ENCODE results near the gene MKI67.

MKI67 gene

DNA sequence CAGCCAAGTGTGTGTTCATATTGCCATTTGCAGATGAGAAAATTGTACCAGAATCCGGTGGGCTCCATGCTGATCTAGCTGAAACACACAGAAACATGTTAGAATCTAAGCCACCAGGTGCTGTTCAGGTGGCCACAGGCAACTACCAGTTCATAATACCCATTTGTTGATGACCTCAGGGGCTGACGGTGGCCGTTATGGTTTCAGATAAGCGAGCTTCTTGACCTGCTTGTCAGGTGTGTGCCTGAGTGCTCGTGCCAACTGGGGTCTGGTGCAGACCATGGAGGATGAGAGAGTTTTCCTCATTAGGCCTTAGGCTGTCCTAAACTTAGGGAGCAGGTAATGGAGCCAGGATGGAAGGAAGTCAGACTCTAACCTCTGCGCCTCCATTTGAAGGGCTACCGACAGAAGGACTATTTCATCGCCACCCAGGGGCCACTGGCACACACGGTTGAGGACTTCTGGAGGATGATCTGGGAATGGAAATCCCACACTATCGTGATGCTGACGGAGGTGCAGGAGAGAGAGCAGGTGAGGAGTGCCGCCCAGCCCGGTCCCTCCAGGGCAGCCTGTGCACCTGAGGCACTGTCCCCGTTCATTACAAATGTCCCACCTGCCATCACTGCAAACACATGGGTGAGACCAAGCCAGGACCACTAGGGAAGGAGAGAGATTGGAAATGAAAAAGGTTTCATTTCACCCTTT lies 53.1 kb downstream of the MKI67 start:
- TF ChIP-seq, protein P1, sequence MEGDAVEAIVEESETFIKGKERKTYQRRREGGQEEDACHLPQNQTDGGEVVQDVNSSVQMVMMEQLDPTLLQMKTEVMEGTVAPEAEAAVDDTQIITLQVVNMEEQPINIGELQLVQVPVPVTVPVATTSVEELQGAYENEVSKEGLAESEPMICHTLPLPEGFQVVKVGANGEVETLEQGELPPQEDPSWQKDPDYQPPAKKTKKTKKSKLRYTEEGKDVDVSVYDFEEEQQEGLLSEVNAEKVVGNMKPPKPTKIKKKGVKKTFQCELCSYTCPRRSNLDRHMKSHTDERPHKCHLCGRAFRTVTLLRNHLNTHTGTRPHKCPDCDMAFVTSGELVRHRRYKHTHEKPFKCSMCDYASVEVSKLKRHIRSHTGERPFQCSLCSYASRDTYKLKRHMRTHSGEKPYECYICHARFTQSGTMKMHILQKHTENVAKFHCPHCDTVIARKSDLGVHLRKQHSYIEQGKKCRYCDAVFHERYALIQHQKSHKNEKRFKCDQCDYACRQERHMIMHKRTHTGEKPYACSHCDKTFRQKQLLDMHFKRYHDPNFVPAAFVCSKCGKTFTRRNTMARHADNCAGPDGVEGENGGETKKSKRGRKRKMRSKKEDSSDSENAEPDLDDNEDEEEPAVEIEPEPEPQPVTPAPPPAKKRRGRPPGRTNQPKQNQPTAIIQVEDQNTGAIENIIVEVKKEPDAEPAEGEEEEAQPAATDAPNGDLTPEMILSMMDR (IDR thresholded peaks at IDR 0.05; ENCODE audit: low read depth, low read length), result no peak
- DNase-seq (ENCODE audit: low read depth), result no peak
- H3K4me3 ChIP-seq (ENCODE audit: low read depth, low read length), result no peak overlapping the region

DNA sequence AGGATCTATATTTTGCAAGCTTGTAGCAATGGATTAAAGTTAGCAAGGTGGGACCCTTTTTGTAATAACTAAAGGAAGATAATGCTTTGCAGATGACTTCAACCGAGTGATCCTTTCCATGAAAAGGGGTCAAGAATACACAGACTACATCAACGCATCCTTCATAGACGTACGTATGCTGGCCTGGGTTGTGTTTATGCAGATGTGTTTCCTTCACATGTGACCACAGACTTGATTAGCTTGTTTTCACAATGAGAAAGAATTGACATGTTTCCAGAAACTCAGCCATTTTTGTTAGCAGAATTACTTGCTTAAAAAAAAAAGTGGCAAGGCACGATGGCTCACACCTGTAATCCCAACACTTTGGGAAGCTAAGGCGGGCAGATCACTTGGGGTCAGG lies 54.2 kb downstream of the MKI67 start:
- H3K4me3 ChIP-seq (ENCODE audit: low read depth, low read length), result no peak overlapping the region
- TF ChIP-seq, protein P1 (IDR thresholded peaks at IDR 0.05; ENCODE audit: low read depth, low read length), result no peak
- TF ChIP-seq, protein P2, sequence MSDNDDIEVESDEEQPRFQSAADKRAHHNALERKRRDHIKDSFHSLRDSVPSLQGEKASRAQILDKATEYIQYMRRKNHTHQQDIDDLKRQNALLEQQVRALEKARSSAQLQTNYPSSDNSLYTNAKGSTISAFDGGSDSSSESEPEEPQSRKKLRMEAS (IDR thresholded peaks at IDR 0.05; ENCODE audit: low read depth, low read length), result no peak
- no peak for TF ChIP-seq MYC (IDR thresholded peaks at IDR 0.05; ENCODE audit: low read depth, low read length)
- TF ChIP-seq POLR2A (IDR thresholded peaks at IDR 0.05; ENCODE audit: extremely low read depth, insufficient read length), result no peak
- no peak for DNase-seq (ENCODE audit: low read depth)

DNA sequence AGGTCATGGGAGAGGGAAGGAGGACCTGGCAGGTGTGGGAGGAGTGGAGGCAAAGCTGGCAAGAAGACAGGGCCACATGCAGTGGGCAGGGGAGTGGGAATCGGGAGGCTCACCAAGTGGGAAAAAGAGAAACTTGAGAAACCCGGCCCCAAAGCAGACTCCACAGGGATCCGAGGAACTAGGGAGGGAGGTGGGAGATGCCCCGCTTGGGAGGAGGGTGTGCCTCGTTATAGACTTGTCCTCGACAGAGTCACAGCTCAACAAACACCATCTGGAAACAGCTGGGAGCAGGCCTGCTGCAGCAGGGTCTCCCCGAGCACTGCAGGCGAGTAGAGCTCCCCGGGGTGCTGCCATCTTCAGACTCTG lies 54.8 kb downstream of the MKI67 start:
- no peak for DNase-seq (ENCODE audit: low read depth)
- H3K4me3 ChIP-seq (ENCODE audit: low read depth, low read length), result no peak overlapping the region
- TF ChIP-seq POLR2A (IDR thresholded peaks at IDR 0.05; ENCODE audit: extremely low read depth, insufficient read length), result no peak
- TF ChIP-seq, protein P1 (IDR thresholded peaks at IDR 0.05; ENCODE audit: low read depth, low read length), result no peak
- TF ChIP-seq, protein P2 (IDR thresholded peaks at IDR 0.05; ENCODE audit: low read depth, low read length), result no peak
- no peak for TF ChIP-seq MYC (IDR thresholded peaks at IDR 0.05; ENCODE audit: low read depth, low read length)

DNA sequence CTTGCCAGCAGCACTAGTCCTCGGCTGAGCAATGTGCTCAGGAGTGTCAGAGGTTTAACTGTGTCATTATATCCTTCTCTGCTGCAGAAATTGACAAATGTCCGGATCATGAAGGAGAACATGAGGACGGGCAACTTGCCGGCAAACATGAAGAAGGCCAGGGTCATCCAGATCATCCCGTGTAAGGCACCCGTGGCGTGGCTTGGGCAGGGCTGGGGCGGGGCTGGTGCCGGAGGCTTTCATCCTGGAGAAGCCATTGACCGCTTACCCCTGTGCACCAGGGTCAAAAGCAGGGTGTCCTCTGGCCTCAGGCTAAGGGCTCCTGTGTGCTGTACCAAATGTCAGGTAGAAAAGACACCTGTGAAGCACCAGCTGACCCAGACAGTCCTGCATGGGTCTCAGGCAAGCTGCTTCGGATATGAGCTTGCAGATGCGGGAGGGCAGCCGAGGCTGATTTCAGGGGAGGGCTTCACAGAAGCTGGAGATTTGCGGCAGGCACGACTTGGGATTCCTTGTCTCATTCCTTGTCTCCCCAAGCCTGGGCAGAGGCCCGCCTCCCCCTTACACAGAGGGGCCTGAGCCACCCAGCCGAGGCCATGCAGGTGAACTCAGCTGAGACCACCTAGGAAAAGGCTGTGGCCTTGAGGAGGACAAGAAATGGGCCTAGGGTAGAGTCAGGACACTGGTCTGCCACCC lies 55.4 kb downstream of the MKI67 start:
- no peak for DNase-seq (ENCODE audit: low read depth)
- no peak overlapping the region for H3K4me3 ChIP-seq (ENCODE audit: low read depth, low read length)
- TF ChIP-seq POLR2A (IDR thresholded peaks at IDR 0.05; ENCODE audit: extremely low read depth, insufficient read length) (no peak), MYC (IDR thresholded peaks at IDR 0.05; ENCODE audit: low read depth, low read length) (no peak)
- TF ChIP-seq, protein P1 (IDR thresholded peaks at IDR 0.05; ENCODE audit: low read depth, low read length), result no peak
- TF ChIP-seq, protein P2 (IDR thresholded peaks at IDR 0.05; ENCODE audit: low read depth, low read length), result no peak

DNA sequence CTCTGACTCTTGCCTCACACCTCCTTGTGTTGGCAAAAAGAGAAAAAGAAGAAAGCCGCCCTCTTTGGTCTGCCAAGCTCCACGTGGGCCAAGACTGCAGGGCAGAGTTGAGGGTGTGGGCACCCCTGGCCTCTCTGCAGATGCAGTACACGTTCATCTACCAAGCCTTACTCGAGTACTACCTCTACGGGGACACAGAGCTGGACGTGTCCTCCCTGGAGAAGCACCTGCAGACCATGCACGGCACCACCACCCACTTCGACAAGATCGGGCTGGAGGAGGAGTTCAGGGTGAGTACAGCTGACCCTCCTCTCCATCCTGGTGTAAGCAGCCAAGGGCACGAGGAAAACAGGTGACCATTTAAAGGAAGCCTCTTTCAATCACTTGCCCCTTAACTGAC lies 56.1 kb downstream of the MKI67 start:
- DNase-seq (ENCODE audit: low read depth), result no peak
- no peak for TF ChIP-seq MYC (IDR thresholded peaks at IDR 0.05; ENCODE audit: low read depth, low read length)
- TF ChIP-seq, protein P2 (IDR thresholded peaks at IDR 0.05; ENCODE audit: low read depth, low read length), result no peak
- no peak for TF ChIP-seq POLR2A (IDR thresholded peaks at IDR 0.05; ENCODE audit: extremely low read depth, insufficient read length)

DNA sequence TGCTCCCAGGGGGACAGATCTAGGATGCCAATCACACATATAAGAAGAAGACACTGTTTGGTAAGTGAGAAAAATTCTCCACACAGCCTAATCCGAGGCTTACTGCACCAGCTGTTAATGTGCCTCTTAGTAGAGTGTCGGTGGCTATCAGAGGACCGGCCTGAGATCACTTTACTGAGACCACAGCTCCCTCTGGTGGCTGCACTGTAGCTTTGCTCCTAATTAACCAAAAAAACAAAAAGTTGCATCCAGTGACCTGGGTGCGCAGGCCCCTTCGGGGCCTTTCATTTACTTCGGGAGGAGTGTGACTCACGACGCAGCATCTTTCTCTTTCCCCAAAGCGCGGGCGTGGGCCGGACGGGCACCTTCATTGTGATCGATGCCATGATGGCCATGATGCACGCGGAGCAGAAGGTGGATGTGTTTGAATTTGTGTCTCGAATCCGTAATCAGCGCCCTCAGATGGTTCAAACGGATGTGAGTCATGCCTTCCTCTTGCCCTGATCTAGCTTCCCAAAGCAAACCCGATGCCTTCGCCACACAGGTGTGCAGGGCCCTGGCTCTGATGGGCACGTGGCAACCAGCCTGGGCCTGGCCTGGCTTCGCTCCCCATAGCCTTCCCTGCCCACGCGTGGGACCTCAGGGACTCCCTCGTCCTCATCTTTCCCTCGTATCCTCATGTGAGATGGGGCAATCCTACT lies 56.7 kb downstream of the MKI67 start:
- no peak for TF ChIP-seq POLR2A (IDR thresholded peaks at IDR 0.05; ENCODE audit: extremely low read depth, insufficient read length)
- TF ChIP-seq, protein P1 (IDR thresholded peaks at IDR 0.05; ENCODE audit: low read depth, low read length), result peak; percentile 72
- no peak overlapping the region for H3K4me3 ChIP-seq (ENCODE audit: low read depth, low read length)
- DNase-seq (ENCODE audit: low read depth), result peak; percentile 87

More for the DNA sequence above, 56.1 kb downstream of the MKI67 start:
- H3K4me3 ChIP-seq (ENCODE audit: low read depth, low read length), result no peak overlapping the region
